Nephron progenitor cell (in vitro differentiated cells): ENCODE results near the gene PPDPF.

ENCODE experiments used
- DNase-seq: peaks from one replicate; pipeline ENCODE4 v3.0.0; 2021
- H3K27ac Mint-ChIP-seq: 2 replicates; pipeline ENCODE4 v1.8.0; 2021; ENCODE audit warnings: mild to moderate bottlenecking, moderate library complexity, mixed read lengths
- H3K27me3 Mint-ChIP-seq: 2 replicates; pipeline ENCODE4 v1.8.0; 2021; ENCODE audit warnings: mild to moderate bottlenecking, low read depth, mixed read lengths; ENCODE audit not compliant: poor library complexity
- H3K36me3 Mint-ChIP-seq: 2 replicates; pipeline ENCODE4 v1.8.0; 2021; ENCODE audit warnings: low read depth, mixed read lengths
- H3K4me1 Mint-ChIP-seq: 2 replicates; pipeline ENCODE4 v1.8.0; 2021; ENCODE audit warnings: mixed read lengths
- H3K4me3 Mint-ChIP-seq: 2 replicates; pipeline ENCODE4 v1.8.0; 2021; ENCODE audit warnings: mild to moderate bottlenecking, moderate library complexity, mixed read lengths
- H3K9me3 Mint-ChIP-seq: 2 replicates; pipeline ENCODE4 v1.8.0; 2021; ENCODE audit warnings: mild to moderate bottlenecking, moderate library complexity, mixed read lengths
- TF ChIP-seq, protein P1 (sequence below): fragments of 200-600 bp; sonication (generic); IDR thresholded peaks from 2 replicates; pipeline ENCODE4 v1.5.0; 2021; ENCODE audit warnings: antibody characterized with exemption

The PPDPF gene

DNA sequence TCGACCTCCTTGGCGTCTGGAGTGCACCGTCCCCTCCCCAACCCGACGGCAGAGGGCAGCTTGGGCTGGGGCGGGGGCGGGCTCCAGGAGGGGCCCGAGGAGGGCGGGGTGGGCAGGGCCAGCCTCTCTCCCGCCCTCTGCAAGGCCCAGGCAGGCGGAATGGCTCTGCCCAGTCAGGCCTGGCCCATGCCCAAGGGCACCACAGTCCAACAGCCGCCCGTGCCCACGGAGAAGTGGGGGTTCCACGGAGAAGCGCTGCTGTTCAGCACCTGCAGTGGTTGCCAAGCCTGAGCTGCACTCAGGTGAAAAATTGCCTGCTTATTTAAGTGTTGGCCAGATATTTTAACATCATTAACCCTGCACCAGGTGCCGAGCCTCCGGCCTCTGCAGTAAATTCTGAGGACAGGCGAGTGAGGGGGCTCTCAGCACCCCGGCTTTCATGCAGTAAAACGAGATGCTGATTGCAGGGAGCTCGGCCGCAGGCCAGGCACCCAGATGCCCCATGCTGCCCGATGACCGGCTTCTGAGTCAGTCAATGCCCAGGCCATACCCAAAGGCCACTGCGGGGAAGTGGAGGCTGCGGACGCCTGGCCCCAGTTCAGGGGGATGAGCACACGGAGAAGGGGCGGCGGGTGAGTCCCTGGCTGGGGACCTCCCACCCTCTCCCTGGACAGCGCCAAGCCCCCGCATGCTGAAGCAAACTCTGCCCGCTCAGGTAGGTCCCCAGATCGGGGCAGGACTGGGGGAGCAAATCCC lies 27.3 kb downstream of the PPDPF start, which contains the start of gene SRMS:
Gene SRMS (minus strand): TSS at position 25 of the 756 bp plus-strand sequence. CDS start 286 bp downstream, outside the sequence.
- Mint-ChIP-seq H3K4me1 (peaks cover 14% of the 10 kb centered on the region), H3K9me3 (no peaks in the 10 kb centered on the region), H3K36me3 (no peaks in the 10 kb centered on the region), H3K4me3 (no peak within 1 kb of the TSS), H3K27me3 (peaks cover 38% of the 10 kb centered on the region), H3K27ac (no peak within 1 kb of the TSS)
- DNase-seq = no peak
- TF ChIP-seq, protein P1, sequence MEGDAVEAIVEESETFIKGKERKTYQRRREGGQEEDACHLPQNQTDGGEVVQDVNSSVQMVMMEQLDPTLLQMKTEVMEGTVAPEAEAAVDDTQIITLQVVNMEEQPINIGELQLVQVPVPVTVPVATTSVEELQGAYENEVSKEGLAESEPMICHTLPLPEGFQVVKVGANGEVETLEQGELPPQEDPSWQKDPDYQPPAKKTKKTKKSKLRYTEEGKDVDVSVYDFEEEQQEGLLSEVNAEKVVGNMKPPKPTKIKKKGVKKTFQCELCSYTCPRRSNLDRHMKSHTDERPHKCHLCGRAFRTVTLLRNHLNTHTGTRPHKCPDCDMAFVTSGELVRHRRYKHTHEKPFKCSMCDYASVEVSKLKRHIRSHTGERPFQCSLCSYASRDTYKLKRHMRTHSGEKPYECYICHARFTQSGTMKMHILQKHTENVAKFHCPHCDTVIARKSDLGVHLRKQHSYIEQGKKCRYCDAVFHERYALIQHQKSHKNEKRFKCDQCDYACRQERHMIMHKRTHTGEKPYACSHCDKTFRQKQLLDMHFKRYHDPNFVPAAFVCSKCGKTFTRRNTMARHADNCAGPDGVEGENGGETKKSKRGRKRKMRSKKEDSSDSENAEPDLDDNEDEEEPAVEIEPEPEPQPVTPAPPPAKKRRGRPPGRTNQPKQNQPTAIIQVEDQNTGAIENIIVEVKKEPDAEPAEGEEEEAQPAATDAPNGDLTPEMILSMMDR = no peak

DNA sequence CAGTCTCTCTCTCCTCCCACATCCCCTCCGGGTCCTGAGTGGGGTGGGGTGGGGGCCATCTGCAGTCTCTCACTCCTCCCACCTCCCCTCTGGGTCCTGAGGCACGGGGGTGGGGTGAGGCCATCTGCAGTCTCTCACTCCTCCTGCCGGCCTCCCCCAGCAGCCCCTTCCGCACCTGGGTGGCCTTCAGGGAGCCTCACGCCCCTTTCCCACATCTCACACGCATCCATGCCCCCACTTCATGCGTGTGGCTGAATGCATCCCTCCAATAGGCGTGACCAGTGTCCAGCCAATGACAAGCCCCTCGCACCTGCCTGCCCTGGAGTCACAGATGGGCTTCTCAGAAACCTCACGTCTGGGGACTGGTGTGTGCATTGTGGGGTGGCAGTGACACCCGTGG lies 28.0 kb downstream of the PPDPF start:
- Mint-ChIP-seq H3K36me3 (no peaks in the 10 kb centered on the region), H3K27ac (no peak overlapping the region), H3K9me3 (no peaks in the 10 kb centered on the region), H3K27me3 (peaks cover 38% of the 10 kb centered on the region), H3K4me1 (peaks cover 14% of the 10 kb centered on the region), H3K4me3 (no peak overlapping the region)
- TF ChIP-seq, protein P1 = no peak
- DNase-seq = no peak

DNA sequence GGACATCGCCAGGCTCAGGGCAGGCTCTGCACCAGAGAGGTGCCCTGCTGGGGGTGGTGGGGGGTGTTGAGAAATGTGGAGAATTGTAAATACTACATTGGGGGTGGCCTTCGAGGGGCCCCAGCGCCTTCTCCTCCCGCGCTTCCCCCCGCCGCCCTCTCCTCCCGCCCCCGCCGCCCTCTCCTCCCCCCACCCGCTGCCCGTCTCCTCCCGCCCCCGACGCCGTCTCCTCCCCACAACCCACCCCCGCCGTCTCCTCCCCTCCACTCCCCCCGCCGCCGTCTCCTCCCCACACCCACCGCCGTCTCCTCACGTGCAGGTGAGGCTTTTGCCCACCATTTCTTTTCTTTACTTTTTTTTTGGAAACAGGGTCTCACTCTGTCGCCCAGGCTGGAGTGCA lies 28.5 kb downstream of the PPDPF start:
- no peak overlapping the region for H3K27ac Mint-ChIP-seq
- H3K9me3 Mint-ChIP-seq = no peaks in the 10 kb centered on the region
- H3K27me3 Mint-ChIP-seq = peaks cover 37% of the 10 kb centered on the region
- no peak for DNase-seq
- H3K36me3 Mint-ChIP-seq = no peaks in the 10 kb centered on the region
- H3K4me1 Mint-ChIP-seq = peaks cover 14% of the 10 kb centered on the region
- TF ChIP-seq, protein P1 = no peak
- H3K4me3 Mint-ChIP-seq = no peak overlapping the region

DNA sequence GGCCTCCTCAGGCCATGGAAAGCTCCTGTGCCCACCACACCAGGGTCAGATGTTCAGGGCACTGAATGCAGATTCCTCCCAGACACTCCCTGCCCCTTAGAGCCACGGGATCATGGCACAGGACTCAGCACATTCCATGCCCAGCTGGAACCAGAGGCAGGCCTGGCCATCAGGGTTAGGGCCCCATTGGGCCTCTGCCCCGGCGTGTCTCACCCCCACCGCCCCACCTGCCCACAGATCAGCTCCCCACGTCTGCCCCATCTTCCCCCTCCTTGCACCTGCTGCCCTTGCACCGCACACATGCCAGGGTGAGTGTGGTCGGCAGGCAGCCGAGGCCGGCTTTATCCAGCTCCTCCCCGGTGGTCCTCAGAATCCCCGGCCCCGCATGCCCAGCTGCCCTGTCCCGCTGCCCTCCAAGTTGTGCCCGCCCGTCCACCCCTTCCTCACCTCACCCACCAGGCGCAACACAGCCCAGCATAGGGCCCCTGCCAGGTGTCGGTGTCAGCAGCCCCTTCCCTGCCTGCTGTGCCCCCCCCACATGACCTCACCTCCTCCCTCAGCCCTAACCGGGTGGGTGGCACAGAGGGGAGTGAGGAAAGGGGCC lies 29.2 kb downstream of the PPDPF start:
- Mint-ChIP-seq H3K4me1 (peaks cover 14% of the 10 kb centered on the region), H3K27ac (no peak overlapping the region), H3K27me3 (peaks cover 31% of the 10 kb centered on the region), H3K9me3 (no peaks in the 10 kb centered on the region), H3K36me3 (no peaks in the 10 kb centered on the region), H3K4me3 (no peak overlapping the region)
- no peak for DNase-seq
- TF ChIP-seq, protein P1 = no peak

- TF ChIP-seq, protein P1 = no peak
- no peak overlapping the region for H3K4me3 Mint-ChIP-seq
- no peaks in the 10 kb centered on the region for H3K36me3 Mint-ChIP-seq
- no peaks in the 10 kb centered on the region for H3K9me3 Mint-ChIP-seq
- no peak overlapping the region for H3K27ac Mint-ChIP-seq
- no peak for DNase-seq
- H3K27me3 Mint-ChIP-seq = peaks cover 23% of the 10 kb centered on the region
- H3K4me1 Mint-ChIP-seq = peaks cover 14% of the 10 kb centered on the region
Measured at GRCh38 chr20:63551068-63551467, 30.5 kb downstream of the PPDPF start.
